ENCODE results near the gene MREG.

DNA sequence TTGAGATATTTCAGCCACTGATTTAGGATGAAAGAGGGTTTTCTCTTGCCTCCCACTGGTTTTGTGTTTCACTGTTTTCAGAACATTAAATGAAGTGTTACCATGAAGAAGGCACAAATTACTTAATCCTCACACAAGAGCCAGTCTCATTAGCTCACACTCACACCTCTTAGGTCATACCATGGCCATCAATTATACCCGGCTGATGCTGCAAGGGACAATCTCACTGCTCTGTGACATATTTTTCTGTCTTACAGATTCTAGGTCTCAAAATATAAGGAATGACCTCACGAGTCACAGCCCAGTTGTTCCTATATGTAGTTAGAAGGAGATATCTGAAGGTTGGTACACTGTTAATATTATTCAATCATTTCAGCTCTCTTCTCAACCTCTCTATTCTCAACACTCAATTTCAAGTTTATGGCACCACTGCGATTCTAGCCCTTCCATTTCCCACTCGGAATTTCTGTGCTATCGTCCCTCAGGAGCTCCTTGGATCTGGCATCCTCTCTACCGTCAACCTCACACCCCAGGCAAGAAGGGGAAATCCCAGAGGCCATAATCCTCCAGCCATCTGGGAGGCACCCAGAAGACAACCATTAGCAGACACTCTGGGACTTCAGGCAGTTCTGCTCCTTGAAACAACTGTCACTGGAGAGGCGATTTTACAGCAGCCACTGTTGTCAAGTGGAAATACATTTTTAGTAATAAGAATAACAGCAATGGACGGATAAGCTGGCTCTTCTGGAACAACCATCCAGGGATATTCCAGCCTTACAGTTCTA lies 101.9 kb downstream of the MREG start:
- no peak for TF ChIP-seq POLR2A (IDR thresholded peaks at IDR 0.05)
- TF ChIP-seq, protein P1, sequence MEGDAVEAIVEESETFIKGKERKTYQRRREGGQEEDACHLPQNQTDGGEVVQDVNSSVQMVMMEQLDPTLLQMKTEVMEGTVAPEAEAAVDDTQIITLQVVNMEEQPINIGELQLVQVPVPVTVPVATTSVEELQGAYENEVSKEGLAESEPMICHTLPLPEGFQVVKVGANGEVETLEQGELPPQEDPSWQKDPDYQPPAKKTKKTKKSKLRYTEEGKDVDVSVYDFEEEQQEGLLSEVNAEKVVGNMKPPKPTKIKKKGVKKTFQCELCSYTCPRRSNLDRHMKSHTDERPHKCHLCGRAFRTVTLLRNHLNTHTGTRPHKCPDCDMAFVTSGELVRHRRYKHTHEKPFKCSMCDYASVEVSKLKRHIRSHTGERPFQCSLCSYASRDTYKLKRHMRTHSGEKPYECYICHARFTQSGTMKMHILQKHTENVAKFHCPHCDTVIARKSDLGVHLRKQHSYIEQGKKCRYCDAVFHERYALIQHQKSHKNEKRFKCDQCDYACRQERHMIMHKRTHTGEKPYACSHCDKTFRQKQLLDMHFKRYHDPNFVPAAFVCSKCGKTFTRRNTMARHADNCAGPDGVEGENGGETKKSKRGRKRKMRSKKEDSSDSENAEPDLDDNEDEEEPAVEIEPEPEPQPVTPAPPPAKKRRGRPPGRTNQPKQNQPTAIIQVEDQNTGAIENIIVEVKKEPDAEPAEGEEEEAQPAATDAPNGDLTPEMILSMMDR (IDR thresholded peaks at IDR 0.05) = no peak
